Ectodermal cell (in vitro differentiated cells): ENCODE results near the gene CYLD.

Experiments used
- H3K27ac ChIP-seq: 2 replicates; pipeline ENCODE4 v1.7.0; 2013; ENCODE audit warnings: mild to moderate bottlenecking, low read depth, low read length; ENCODE audit not compliant: insufficient read depth, poor library complexity, severe bottlenecking
- H3K27me3 ChIP-seq: 2 replicates; pipeline ENCODE4 v1.7.0; 2013; ENCODE audit warnings: mild to moderate bottlenecking, low read length; ENCODE audit not compliant: insufficient read depth, control insufficient read depth, poor library complexity, severe bottlenecking
- H3K36me3 ChIP-seq: one replicate; pipeline ENCODE4 v1.7.0; 2013; ENCODE audit warnings: low read length; ENCODE audit not compliant: control insufficient read depth, insufficient read depth
- H3K4me1 ChIP-seq: one replicate; pipeline ENCODE4 v1.7.0; 2013; ENCODE audit warnings: low read length; ENCODE audit not compliant: control insufficient read depth, insufficient read depth
- H3K4me3 ChIP-seq: 2 replicates; pipeline ENCODE4 v1.7.0; 2013; ENCODE audit warnings: low read depth, low read length, control low read depth; ENCODE audit not compliant: insufficient read depth
- H3K9me3 ChIP-seq: 2 replicates; pipeline ENCODE4 v1.7.0; 2013; ENCODE audit warnings: mild to moderate bottlenecking, low read length, moderate library complexity; ENCODE audit not compliant: control insufficient read depth
- WGBS, 2 experiments: methylation state at CpG; one replicate each; pipeline ENCODE4 v1.1.7; 2013; ENCODE audit warnings: missing lambda C conversion rate in 2 of 2; 5-methylcytosine and 5-hydroxymethylcytosine counted together

Gene CYLD

GRCh38 chr16:50697881-50698767, 43.8 kb upstream of the CYLD start:
- 83 to 84% methylated on average over 19 of the region's 19 CpGs for WGBS, 2 experiments
- no peak overlapping the region for H3K27ac ChIP-seq
- H3K9me3 ChIP-seq, result no peaks in the 10 kb centered on the region

DNA sequence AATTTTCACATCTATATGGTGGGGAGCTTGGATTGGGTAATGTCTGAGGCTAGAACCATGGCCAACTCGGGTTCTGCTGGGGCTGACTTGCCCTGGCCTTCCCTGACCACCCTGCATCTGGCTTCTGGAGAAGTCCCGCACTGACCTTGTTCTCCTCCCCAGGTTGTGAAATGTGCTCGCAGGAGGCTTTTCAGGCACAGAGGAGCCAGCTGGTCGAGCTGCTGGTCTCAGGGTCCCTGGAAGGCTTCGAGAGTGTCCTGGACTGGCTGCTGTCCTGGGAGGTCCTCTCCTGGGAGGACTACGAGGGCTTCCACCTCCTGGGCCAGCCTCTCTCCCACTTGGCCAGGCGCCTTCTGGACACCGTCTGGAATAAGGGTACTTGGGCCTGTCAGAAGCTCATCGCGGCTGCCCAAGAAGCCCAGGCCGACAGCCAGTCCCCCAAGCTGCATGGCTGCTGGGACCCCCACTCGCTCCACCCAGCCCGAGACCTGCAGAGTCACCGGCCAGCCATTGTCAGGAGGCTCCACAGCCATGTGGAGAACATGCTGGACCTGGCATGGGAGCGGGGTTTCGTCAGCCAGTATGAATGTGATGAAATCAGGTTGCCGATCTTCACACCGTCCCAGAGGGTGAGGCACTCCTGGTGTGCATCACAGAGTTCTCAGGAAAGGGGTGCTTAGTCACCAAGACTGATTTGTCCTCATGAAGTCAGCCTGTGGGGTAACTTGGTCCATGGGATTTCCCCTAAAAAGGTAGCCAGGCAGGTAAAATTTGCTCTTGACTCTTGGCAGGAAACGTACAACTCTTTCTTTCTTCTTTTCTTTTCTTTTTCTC, 42.3 kb upstream of the CYLD start:
- no peak overlapping the region for H3K4me3 ChIP-seq
- no peaks in the 10 kb centered on the region for H3K36me3 ChIP-seq
- no peaks in the 10 kb centered on the region for H3K9me3 ChIP-seq
- no peak overlapping the region for H3K27ac ChIP-seq
- 94 to 95% methylated on average over 19 of the region's 19 CpGs for WGBS, 2 experiments
- H3K4me1 ChIP-seq, result peaks cover 6% of the 10 kb centered on the region
- H3K27me3 ChIP-seq, result peaks cover 4% of the 10 kb centered on the region

More at GRCh38 chr16:50697881-50698767, 43.8 kb upstream of the CYLD start:
- H3K27me3 ChIP-seq, result peaks cover 18% of the 10 kb centered on the region
- H3K36me3 ChIP-seq, result no peaks in the 10 kb centered on the region
- H3K4me1 ChIP-seq, result peaks cover 6% of the 10 kb centered on the region
- no peak overlapping the region for H3K4me3 ChIP-seq

DNA sequence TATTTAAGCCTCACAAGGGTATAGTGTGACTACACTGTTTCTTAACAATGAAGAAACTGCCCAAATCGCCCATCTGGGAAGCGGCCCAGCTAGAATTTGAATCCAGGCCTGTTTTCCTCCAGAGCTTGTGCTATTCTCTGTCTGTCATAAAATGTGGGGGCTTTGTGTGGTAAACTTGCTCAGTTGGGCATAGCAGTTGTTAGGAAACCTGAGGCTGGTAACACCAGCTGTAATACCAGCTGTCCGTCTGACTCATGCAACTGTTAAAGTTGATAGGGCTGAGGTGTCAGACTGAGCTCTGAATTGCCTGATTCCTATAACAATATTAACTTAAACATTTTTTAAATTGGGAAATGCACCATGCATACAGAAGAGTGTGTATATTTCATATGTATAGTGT, 39.2 kb upstream of the CYLD start:
- Histone ChIP-seq H3K27ac (no peak overlapping the region), H3K36me3 (no peaks in the 10 kb centered on the region), H3K27me3 (no peaks in the 10 kb centered on the region), H3K4me3 (no peak overlapping the region), H3K4me1 (peaks cover 2% of the 10 kb centered on the region), H3K9me3 (no peaks in the 10 kb centered on the region)
- 95 to 100% methylated on average over 3 of the region's 3 CpGs for WGBS, 2 experiments

GRCh38 chr16:50704245-50704644, 37.6 kb upstream of the CYLD start:
- H3K36me3 ChIP-seq, result no peaks in the 10 kb centered on the region
- no peak overlapping the region for H3K4me3 ChIP-seq
- H3K27me3 ChIP-seq, result no peaks in the 10 kb centered on the region
- H3K9me3 ChIP-seq, result no peaks in the 10 kb centered on the region
- H3K27ac ChIP-seq, result no peak overlapping the region
- no peaks in the 10 kb centered on the region for H3K4me1 ChIP-seq
- WGBS, 2 experiments, result 80% methylated on average over 1 of the region's 1 CpG; no CpG with 5 or more reads in 1 of the 2 experiments

GRCh38 chr16:50705436-50706110, 36.3 kb upstream of the CYLD start:
- WGBS, 2 experiments, result 90 to 91% methylated on average over 5 of the region's 5 CpGs
- H3K36me3 ChIP-seq, result no peaks in the 10 kb centered on the region
- H3K27ac ChIP-seq, result no peak overlapping the region
- H3K9me3 ChIP-seq, result no peaks in the 10 kb centered on the region
- no peaks in the 10 kb centered on the region for H3K4me1 ChIP-seq
- no peak overlapping the region for H3K4me3 ChIP-seq
- H3K27me3 ChIP-seq, result no peaks in the 10 kb centered on the region

DNA sequence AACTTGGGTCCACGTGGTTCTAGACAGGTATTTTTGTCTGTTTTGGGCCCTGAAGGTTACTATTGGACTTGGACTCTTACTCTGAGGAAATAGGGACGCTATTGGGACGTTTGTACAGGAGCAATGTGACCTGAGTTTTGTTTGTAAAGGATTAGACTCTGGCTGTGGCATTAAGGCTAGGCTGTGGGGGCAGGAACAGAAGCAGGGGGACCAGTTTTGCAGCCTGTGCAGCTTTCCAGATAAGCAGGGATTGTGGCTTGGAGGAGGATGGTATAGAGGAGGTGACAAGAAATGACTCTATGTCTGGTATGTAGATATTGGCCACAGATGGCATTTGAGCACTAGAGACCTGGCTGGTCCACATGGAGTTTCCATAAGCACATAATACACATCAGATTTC, 35.6 kb upstream of the CYLD start:
- no peaks in the 10 kb centered on the region for H3K36me3 ChIP-seq
- H3K27me3 ChIP-seq, result no peaks in the 10 kb centered on the region
- H3K27ac ChIP-seq, result no peak overlapping the region
- no peaks in the 10 kb centered on the region for H3K9me3 ChIP-seq
- WGBS, 2 experiments, result 69 to 73% methylated on average over 3 of the region's 3 CpGs
- H3K4me1 ChIP-seq, result no peaks in the 10 kb centered on the region
- no peak overlapping the region for H3K4me3 ChIP-seq

GRCh38 chr16:50708373-50709060, 33.4 kb upstream of the CYLD start:
- no peak overlapping the region for H3K27ac ChIP-seq
- no peaks in the 10 kb centered on the region for H3K27me3 ChIP-seq
- no peak overlapping the region for H3K4me3 ChIP-seq
- no peaks in the 10 kb centered on the region for H3K36me3 ChIP-seq
- WGBS, 2 experiments, result 92 to 94% methylated on average over 10 of the region's 10 CpGs
- H3K9me3 ChIP-seq, result no peaks in the 10 kb centered on the region
- no peaks in the 10 kb centered on the region for H3K4me1 ChIP-seq

DNA sequence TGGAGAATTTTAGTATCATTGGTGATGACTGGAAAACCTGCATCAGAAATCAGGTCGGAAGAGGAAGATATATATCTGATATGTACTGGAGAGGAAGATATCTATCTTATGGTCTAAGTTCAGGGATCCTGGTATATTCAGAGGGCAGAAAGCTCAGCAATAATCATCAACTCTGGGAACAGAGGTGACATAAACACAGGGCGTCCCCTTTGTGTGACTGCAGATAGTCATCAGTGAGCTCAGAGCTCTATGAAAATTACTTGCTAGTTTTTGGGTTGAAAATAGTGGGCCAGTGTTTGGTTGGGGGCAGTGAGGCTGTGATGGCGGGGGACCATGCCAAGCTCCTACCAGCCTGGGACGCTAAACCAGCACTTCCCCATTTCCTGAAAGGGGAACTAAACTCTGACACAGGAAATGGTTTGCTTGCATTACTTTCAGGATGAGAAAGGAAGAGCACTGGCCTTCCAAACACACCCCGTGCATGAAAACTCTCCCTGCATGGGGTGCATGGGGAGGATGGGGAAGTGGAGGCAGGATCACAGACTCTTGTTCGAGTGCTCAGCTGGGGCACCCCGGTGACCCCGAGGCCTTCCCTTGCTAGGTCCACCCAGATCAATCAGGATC, 32.7 kb upstream of the CYLD start:
- no peaks in the 10 kb centered on the region for H3K36me3 ChIP-seq
- no peak overlapping the region for H3K27ac ChIP-seq
- no peaks in the 10 kb centered on the region for H3K27me3 ChIP-seq
- no peaks in the 10 kb centered on the region for H3K9me3 ChIP-seq
- no peak overlapping the region for H3K4me3 ChIP-seq
- H3K4me1 ChIP-seq, result no peaks in the 10 kb centered on the region
- 89 to 92% methylated on average over 8 of the region's 8 CpGs for WGBS, 2 experiments

GRCh38 chr16:50709980-50710379, 31.9 kb upstream of the CYLD start:
- H3K4me3 ChIP-seq, result no peak overlapping the region
- no peaks in the 10 kb centered on the region for H3K36me3 ChIP-seq
- H3K27me3 ChIP-seq, result no peaks in the 10 kb centered on the region
- H3K27ac ChIP-seq, result no peak overlapping the region
- H3K9me3 ChIP-seq, result no peaks in the 10 kb centered on the region
- H3K4me1 ChIP-seq, result no peaks in the 10 kb centered on the region
- 89 to 92% methylated on average over 5 of the region's 5 CpGs for WGBS, 2 experiments
